GM21515 (cell line): ENCODE results near the gene FOXN3.

Experiments
- ATAC-seq: cut with Tn5 transposase; IDR thresholded peaks from one replicate; pipeline ENCODE4 v1.9.1; 2021; ENCODE audit not compliant: unreplicated experiment

The FOXN3 gene

GRCh38 chr14:89409961-89410360, 7.1 kb downstream of the FOXN3 start:
- no peak for ATAC-seq

GRCh38 chr14:89408907-89409700, 7.9 kb downstream of the FOXN3 start:
- no peak for ATAC-seq

GRCh38 chr14:89407856-89408255, 9.2 kb downstream of the FOXN3 start:
- no peak for ATAC-seq

- ATAC-seq: no peak
Observed at GRCh38 chr14:89406941-89407340, 10.1 kb downstream of the FOXN3 start.

- no peak for ATAC-seq
Observed at GRCh38 chr14:89406361-89406760, 10.7 kb downstream of the FOXN3 start.

GRCh38 chr14:89405712-89406111, 11.3 kb downstream of the FOXN3 start:
- no peak for ATAC-seq

- ATAC-seq: no peak
Observed at GRCh38 chr14:89402363-89402762, 14.7 kb downstream of the FOXN3 start.

GRCh38 chr14:89401761-89402160, 15.3 kb downstream of the FOXN3 start:
- ATAC-seq: no peak

GRCh38 chr14:89401241-89401640, 15.8 kb downstream of the FOXN3 start:
- no peak for ATAC-seq

- ATAC-seq: no peak
Observed at GRCh38 chr14:89400529-89400928, 16.5 kb downstream of the FOXN3 start.

- ATAC-seq: no peak
Observed at GRCh38 chr14:89399594-89400068, 17.4 kb downstream of the FOXN3 start.

- ATAC-seq: no peak
Observed at GRCh38 chr14:89399157-89399556, 17.9 kb downstream of the FOXN3 start.

GRCh38 chr14:89397569-89398230, 19.3 kb downstream of the FOXN3 start:
- ATAC-seq: no peak

GRCh38 chr14:89394972-89395371, 22.1 kb downstream of the FOXN3 start:
- no peak for ATAC-seq

- ATAC-seq: no peak
Observed at GRCh38 chr14:89393222-89393745, 23.7 kb downstream of the FOXN3 start.

- no peak for ATAC-seq
Observed at GRCh38 chr14:89392181-89392580, 24.9 kb downstream of the FOXN3 start.

- no peak for ATAC-seq
Observed at GRCh38 chr14:89391556-89391955, 25.5 kb downstream of the FOXN3 start.

- no peak for ATAC-seq
Observed at GRCh38 chr14:89391123-89391522, 25.9 kb downstream of the FOXN3 start.

GRCh38 chr14:89388853-89389252, 28.2 kb downstream of the FOXN3 start:
- ATAC-seq: no peak

GRCh38 chr14:89387922-89388685, 28.9 kb downstream of the FOXN3 start:
- no peak for ATAC-seq

GRCh38 chr14:89386212-89386886, 30.7 kb downstream of the FOXN3 start:
- ATAC-seq: no peak
